HG03039 (cell line): Measurements from ENCODE around the gene TSPAN18.

Source experiments
- ATAC-seq: cut with Tn5 transposase; IDR thresholded peaks from one replicate; pipeline ENCODE4 v1.9.1; 2021; ENCODE audit warnings: mild to moderate bottlenecking, moderate library complexity; ENCODE audit not compliant: unreplicated experiment

Gene TSPAN18

DNA sequence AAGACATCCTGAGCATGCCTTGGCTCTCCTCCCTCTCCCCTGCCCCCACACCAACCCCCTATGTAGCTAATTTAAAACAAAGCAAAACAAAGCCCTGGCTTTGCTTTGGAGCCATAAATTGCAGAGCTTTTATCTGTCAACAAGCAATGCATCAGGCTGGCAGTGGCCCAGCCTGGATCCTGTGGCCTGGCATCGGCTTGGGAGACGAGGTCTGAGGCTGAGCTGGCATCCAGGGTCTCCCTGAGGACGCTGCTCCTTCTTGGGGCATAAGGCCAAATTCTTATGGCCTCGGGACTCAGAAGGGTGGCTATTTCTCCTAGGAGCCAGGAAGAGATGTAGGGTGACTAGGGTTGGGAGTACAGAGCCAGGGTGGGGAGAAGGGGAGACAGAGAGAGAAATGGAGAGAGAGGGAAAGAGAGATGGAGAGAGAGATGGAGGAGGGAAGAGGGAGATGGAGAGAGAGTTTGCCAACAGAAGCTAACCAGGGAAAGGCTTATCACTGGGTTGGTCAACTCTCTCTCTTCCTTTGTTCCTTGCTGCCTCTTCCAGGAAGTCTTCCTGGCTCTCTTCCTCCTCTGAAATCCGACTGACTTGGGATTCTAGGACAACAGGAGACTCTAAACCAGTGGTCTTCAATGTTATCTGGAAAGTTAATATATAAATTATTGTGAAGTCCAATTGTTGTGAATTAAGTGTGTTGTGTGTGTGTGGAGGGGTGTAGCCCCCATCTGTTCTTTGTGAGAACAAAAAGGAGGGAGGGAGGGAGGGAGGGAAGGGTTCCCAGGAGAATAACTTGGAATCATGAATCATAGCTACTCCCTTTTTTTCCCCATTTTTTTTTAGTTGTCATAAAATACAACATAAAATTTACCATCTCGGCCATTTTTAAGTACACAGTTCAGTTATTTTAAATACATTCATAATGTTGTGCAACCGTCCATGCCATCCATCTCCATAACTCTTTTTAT, 29.1 kb downstream of the TSPAN18 start:
- ATAC-seq = no peak

- ATAC-seq = no peak
These were observed 32.2 kb downstream of the TSPAN18 start for GRCh38 chr11:44758983-44759382.

DNA sequence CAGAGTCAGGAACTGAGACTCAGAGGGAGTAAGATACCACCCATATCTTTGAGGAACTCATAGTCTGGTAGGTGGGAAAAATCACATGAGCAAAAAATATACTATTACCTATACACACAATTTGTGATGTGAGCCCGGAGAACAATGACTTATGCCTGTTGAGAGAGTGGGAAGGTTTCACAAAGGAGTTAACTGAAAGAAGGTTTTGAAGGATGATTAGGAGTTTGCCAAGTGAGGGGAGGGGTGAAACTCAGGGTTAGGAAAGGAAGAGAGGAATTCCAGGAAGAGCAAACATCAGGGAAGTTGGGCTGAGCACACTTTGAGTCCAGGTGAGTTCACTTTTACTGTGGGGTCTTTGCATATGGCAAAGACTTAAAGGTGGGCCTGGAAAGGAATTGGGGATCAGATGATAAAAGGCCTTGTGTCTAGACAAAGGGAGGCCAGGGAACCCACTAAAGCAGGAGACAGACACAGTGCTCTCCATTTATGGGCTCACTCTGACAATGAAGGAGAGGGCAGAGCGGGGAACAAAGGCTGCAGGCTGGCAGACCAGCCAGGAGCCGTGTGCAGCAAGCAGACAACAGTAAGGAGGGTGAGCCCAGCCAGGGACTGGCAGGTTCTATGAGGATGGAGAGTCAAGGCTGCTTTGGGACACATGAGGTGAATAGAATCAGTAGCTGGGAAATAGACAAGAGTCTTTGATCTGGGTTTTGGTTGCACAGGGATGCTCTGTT, 33.1 kb downstream of the TSPAN18 start:
- no peak for ATAC-seq

GRCh38 chr11:44760477-44760872, 33.7 kb downstream of the TSPAN18 start:
- no peak for ATAC-seq

DNA sequence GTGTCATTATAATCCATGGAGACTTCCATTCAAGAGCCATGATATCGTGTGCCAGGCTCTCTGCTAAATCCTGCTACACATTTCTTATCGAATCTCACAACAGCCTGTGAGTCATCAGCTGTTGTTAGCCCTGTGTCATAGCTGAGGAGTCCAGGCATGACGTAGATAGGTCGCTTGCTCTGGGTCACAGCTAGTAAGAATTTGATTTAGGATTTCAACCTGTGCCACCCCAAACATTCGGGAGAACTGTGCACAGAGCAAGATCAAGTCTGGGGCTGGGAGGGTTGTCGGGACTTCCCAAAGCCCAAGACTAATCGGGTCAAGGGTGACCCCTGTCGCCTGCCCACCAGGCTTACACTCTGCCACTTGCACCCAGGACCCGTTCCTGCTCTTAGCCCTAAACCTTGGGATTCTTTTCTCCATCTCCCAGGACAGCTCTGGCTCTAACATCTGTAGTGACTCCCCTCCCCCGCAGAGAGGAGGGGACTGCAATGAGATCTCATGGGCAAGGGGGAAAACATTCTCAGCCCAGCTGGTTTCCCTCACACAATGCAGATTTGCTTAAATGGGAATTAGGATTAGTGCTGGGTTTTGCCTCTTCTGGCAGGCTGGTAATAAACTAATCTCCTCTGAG, 34.3 kb downstream of the TSPAN18 start:
- no peak for ATAC-seq

- ATAC-seq = no peak
These were observed 34.8 kb downstream of the TSPAN18 start for GRCh38 chr11:44761551-44761961.

- ATAC-seq = no peak
These were observed 36.5 kb downstream of the TSPAN18 start for GRCh38 chr11:44763121-44763820.

DNA sequence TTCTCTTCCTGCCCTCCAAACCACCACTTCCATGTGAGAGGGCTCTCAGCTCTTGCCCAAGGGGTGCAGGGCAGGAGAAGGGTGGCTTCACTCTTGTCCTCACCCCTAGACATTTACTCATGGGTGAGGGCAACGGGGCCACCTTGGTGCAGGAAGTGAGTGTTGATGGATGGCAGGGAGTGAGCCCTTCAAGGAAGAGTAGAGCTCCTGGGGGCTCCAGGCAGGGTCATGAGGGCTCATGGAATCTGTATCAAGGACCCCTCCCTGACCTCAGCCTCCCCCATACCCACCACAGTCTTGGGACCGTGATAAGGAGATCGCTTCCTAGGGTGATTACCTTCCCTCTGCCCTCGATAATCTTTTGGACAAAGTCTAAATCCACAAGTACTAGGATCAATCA, 37.8 kb downstream of the TSPAN18 start:
- no peak for ATAC-seq

DNA sequence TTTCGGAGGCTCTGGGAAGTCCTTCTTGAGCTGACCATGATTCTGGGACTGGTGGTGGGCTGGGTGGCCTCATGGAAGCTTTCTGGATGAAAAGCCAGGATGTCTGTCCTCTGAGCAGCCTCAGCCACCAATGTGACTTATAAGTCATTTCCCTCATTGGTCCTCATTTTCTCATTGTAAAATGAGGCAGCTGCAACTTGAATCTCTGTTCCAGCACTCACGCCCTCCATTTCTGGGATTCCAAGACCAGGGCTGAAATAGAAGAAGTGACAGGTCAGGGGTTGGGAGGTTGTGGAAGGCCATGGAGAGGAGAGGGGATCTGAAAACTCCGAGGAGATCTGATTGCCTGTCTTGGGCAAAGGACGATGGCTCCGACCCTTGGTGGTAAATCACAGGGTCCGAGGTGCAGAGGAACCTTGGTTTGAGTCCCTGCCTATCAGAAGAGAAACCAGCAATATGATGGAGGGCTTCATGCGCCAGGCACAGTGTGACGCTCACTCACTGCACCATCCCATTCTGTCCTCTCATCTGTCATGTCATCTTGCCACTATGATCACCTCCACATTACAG, 38.3 kb downstream of the TSPAN18 start:
- no peak for ATAC-seq

DNA sequence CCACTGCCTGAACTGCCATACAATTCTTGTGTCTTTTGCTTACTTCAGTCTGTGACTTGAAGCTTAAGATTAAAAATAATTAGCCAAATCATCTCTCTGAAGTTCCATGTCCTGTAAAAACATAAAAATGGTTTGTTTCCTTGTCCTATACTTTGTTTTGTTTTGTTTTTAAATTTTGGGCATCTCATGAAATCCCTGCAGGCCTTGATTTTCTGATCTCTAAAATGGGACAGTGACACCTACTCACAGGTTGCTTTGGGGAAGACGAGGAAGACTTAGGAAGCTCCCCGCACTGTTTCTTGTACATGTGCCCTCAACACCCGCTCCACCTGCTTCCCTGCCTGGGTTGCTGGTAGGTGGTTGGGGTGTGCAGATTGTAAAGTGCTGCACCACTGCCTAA, 38.9 kb downstream of the TSPAN18 start:
- no peak for ATAC-seq

GRCh38 chr11:44766112-44766971, 39.6 kb downstream of the TSPAN18 start:
- ATAC-seq = no peak

DNA sequence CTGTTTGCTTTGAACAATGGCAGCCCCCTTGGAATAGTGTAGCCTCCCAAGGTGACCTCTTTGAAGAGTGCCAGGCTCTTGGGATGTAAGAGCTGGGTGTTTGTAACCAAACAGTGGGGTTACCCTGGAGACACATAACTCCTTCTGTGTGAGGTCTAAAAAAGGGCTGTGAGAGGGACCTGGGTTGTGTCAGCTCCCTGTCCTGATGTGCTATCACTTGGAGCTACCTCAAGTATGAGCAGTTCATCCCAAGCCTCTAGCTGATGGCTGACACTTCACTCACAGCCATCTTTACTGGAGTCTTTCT, 40.2 kb downstream of the TSPAN18 start:
- ATAC-seq = no peak

- ATAC-seq = no peak
These were observed 40.7 kb downstream of the TSPAN18 start for GRCh38 chr11:44767421-44767820.

- ATAC-seq = no peak
These were observed 43.6 kb downstream of the TSPAN18 start for GRCh38 chr11:44770401-44770800.

DNA sequence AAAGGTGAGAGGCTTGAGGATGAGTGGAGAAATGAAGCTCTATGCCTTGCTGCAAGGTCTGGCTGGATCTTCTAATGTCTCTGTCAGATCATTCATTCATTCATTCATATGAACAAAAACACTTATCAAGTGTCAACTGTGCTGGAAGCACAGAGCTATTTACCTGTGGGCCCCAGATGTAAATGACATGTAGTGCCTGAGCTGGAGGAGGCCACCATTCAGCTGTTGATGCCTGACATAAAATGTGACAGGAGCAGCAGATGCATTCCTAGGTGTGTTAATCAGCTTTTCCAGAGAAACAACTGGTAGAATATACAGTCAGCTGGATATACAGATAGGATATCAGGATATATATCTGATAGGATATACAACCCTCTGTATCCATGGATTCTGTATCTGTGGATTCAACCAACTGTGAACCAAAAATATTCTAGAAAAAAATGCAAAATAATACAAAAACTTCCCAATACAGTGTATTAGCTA, 44.5 kb downstream of the TSPAN18 start:
- no peak for ATAC-seq

DNA sequence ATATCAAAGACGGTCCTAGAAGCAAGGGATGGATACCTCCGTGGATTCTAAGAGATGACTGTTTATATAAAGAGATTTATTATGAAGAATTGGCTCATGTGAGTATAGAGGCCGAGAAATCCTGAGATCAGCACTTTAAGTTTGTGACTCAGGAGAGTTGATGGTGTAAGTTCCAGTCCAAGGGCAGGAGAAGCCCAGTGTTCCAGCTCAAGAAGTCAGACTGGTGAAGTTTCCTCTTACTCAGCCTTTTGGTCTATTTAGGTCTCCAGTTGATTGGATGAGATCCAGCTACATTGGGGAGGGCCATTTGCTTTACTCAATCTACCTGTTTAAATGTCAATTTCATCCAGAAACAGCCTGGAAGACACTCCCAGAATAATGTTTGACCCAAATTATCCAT, 45.1 kb downstream of the TSPAN18 start:
- no peak for ATAC-seq

DNA sequence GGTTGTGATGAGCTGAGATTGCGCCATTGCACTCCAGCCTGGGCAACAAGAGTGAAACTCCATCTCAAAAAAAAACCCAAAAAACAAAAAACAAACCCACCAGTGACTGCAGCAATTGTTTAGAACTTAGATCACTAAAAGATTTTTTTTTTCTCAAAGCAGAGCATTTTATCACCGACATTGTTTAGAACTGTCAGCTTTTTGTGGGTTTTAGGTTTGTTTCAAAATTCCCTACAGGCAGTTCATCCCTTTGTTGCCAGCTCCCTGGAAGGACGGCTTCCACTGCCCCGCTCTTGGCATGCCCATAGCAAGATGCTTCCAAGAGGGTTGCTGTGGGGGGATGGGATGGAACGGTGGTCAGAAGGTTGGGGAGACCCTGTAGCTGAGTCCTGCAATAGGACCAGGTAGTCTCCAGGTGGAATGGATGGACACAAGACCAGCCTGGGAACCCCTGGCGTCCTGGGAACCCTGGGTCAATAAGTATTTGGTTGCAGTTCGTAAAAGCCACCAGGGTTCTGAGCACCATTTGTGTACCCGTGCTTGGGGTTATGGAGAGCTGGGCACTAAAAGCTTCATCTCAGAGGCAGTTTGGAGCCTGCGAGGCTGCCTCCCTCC, 46.7 kb downstream of the TSPAN18 start:
- ATAC-seq = no peak

DNA sequence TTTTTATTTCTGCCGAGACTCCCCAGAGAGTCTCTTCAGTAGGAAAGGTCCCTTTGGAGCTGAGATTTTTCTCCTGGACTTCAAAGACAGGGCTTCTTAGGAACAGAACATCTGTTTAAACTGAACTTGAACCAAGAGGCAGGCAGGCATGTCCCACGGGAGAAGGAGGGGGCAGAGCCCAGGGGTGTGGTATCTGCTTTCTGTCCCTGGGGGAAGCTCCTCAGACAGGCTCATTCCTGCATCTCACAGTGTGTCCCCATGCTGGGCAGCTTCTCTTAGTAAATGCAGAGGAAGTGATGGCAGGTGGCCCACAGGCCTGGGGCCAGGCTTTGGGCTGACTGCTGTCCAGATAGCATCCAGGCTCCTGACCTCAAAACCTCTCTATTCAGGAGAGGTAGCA, 47.3 kb downstream of the TSPAN18 start:
- no peak for ATAC-seq

DNA sequence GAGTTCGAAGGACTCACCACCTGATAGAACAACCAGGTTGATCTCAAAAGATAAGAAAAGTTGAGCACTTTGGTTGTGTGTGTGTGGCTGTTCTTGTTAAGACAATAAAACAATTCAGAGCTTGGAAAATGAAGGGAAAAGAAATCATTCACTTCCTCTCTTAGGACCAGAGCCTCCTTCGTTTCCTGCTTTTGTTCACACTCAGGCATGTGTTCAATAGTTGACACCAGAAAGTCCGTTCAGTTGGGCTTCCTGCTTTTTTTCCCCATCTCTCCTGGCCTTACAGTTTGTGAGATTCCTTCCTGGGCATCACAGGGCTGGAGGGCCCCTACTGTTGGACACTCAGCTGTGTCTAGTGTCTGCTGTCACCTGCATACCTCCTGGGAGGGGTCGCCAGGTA, 48.0 kb downstream of the TSPAN18 start:
- no peak for ATAC-seq
